ENCODE measurements around the gene COL20A1.
"Not testable (repeated sequence)": the region's sequence is repeated elsewhere in the genome, so short reads cannot be mapped to it uniquely, and the experiment has no call there.

The COL20A1 gene

DNA sequence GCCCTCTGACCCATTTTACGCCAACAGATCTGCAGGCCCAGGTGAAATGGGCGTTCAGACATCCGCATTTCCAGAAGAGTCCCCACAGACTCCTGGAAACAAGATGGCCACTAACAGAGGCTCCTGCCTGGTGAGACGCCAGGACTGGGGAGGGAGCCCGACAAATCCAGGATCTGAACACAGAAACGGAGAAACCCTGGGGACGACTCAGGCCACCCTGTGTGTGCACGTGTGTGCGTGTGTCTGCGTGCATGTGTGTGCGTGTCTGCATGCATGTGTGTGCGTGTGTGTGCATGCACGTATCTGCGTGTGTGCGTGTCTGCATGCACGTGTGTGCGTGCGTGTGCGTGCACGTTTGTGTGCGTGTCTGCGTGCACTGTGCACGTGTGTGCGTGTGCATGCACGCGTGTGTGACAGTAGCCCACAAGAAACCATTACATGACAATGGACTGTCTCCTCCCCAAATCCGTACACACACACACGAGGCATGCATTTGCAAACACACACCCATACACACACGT is 43.3 kb downstream of the COL20A1 start:
- DNase-seq, result no peak

DNA sequence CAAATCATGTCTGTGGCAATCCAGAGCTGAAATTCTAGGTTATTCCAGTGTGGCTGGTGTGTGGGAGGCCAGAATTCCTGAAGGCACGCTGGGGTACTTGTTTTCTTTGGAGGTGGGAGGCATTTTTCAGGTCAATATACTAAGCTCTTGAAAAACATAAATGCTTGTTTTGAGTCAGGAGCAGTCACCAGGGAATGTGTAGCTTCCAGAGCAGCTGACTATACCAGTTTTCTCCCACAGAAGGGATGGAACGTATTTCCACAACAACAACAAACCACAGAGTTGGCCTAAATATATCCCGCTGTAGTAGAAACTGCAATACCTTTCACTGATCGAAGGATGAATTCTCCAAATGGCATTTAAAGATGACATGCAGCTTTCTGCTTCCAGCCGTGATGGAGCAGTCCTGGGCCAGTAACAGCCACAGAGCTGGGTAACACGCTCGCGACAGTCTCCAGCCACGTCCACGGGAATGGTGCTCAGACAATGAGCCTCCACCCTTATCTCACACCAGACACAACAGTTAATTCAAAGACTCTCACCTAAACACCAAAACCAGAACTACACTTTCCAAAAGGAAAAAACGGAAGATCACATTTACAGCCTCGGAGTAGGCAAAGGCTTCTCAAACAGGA is 44.9 kb downstream of the COL20A1 start:
- DNase-seq, result no peak

DNA sequence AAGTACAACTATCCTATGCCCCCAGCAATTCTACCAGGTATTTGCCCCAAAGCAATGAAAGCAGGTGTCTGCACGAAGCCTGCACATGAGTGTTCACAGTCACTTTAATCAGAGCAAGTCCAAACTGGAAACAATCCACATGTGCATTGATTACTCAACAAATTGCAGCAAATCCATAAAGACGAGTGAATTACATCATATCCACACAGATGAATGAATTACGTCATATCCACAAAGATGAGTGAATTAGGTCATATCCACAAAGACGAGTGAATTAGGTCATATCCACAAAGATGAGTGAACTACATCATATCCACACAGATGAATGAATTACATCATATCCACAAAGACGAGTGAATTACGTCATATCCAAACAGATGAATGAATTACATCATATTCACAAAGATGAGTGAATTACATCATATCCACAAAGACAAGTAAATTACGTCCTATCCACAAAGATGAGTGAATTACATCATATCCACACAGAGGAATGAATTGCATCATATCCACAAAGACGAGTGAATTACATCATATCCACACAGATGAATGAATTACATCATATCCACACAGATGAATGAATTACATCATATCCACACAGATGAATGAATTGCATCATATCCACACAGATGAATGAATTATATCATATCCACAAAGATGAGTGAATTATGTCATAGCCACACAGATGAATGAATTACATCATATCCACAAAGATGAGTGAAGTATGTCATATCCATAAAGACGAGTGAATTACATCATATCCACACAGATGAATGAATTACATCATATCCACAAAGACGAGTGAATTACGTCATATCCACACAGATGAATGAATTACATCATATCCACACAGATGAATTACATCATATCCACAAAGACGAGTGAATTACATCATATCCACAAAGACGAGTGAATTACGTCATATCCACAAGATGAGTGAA is 46.4 kb downstream of the COL20A1 start:
- DNase-seq, result not testable (repeated sequence)

DNA sequence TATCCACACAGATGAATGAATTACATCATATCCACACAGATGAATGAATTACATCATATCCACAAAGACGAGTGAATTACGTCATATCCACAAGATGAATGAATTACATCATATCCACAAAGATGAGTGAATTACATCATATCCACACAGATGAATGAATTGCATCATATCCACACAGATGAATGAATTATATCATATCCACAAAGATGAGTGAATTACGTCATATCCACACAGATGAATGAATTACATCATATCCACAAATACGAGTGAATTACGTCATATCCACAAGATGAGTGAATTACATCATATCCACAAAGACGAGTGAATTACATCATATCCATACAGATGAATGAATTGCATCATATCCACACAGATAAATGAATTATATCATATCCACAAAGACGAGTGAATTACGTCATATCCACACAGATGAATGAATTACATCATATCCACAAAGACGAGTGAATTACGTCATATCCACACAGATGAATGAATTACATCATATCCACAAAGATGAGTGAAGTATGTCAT is 47.2 kb downstream of the COL20A1 start:
- DNase-seq, result not testable (repeated sequence)

DNA sequence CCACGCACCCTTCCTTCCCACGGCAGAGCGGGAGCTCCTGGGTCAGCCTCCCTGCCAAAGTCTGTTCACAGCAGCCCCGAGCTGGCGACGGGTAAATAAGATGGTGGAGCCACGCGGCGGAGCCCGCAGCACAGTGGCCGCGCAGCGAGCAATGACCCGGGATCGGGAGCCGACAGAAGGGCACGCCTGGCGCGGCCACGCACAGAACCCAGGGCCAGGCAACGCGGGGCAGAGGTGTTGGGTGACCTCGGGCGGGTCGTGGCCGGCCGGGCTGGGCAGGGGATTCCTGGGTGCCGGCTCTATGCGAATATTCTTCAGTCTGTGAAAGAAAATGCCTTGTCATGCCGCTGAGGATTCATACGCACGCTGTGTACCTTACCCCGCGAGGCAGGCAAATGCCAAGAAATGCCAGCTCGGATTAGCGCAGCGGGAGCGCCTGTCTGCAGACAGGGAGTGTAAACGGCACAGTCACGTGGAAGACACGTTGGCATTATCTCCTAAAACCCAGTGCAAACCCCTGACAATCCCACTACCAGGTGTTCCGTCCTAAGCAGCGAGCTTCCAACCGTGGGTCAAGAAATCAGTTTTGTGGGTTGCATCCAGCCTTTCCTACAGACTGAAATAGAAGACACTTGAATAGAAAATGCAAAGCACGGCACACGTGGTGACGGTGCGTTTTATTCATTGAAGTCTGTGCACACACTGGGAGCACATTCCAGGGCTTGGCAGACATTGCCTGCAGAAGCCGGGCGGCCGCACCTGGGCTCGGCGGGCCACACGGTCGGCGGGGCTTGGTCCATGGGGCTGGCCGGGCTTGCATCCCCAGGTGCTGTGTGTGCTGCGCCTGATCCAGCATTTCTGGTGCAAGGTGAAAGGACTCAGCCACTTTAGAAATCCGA is 49.8 kb downstream of the COL20A1 start:
- DNase-seq, result no peak

DNA sequence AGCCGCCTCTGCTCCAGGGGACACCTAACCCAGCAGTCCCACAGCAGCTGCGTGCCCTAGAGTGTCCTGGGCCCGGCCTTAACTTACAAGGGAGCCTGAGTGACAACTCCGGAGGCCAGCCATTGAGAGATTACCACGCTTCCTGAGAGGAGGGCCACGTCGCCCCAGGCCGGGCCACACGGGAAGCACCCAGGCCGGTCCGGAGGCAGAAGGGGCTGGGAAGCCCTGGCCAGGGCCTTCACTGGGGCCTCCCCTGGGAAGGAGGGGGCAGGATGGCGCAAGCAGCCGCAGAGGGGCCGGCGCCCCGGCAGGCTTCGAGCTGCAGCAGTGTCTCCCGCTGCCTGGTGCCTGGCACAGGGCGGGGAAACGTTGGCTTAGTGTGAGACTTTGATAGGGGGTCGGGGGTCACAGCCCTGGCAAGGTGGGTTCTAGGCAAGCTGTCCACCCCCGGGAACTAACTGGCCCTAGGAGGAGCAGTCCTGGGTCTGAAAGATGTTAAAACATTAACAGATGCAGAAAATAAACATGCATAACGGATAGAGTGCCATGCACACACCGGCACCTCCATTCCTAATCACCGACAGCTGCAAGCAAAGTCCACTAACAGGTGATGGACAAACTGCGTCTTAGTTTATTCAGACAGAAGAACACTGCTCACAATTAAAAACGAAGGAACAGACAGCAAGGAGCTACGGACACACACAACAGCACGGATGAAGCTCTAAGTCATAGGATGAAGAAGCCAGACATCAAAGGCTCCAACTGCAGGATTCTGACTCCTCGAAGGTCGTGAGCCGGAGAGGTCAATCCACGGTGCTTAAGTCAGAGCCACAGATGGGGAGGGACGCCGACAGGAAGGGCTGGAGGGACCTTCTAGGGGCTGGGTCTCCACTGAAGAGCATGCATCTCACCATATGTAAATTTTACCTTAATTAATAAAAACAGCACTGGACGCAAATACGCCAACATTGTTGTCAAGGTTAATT is 50.8 kb downstream of the COL20A1 start:
- no peak for DNase-seq

DNA sequence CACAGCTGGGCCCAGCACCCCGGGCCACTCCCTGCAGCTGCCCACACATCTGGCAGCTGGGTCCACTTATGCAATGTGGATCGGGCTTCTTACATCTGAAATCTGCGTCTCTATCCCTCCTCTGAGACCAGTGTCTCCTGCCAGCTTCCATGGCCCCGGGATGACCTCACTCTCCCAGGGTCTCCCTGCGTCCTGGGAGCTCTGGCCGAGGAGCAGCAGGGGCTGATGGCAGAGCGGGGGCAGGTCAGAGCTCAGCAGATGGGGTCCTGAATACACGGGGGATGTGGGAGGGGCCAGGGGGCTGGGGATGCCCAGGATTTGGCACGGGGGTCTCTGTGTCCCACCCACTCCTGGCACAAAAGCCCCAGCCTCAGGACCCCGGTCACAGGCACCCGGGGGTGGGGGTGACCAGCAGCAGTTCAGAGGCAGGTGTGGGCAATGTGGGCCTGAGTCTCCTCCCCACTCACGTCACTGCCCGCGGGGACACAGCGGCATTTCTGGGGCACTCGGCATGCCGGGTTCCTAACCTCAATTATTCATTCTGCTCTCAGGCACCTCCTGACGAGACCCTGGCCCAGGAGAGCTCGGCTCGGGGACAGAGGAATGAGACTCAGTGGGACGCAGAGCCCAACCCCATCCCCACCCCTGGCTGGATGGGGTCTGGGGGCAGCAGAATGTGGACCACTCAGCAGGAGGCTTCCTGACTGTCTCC is 51.8 kb downstream of the COL20A1 start:
- no peak for DNase-seq

DNA sequence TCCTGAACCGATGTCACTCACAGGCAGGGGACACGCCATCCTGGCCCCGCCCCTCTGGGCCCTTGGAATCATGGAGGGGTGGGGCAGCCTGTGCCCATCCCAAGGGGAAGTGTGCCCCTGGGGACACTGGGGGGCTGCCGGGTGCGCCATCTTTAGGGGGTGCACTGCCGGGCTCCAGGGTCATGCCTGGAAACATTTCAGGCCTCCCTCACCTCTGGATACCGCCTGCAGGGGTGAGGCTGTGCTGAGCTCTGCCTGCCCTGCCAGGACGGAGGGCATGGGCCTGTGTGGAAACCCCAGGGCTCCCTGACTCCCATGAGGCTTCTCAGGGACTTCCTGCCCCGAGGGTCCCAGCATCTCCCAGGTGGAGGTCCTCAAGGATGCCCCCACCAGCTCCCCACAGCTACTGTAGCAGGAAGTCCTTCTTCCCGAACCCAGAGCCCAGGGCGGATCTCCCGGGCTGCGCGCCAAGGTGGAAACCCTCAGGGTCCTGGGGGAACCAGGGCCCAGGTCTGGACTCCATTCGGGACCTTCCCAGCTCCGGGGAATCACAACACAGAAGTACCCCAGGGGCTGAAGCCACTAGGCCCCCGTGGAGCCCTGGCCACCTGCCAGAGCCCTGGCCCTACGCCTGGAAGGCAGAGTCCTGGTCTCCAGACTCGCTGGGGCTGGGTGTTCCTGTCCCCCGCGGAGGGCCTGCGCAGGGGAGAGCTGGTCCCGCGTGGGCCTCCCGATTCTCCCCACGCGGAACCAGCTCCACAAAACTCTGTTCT is 52.5 kb downstream of the COL20A1 start:
- no peak for DNase-seq

DNA sequence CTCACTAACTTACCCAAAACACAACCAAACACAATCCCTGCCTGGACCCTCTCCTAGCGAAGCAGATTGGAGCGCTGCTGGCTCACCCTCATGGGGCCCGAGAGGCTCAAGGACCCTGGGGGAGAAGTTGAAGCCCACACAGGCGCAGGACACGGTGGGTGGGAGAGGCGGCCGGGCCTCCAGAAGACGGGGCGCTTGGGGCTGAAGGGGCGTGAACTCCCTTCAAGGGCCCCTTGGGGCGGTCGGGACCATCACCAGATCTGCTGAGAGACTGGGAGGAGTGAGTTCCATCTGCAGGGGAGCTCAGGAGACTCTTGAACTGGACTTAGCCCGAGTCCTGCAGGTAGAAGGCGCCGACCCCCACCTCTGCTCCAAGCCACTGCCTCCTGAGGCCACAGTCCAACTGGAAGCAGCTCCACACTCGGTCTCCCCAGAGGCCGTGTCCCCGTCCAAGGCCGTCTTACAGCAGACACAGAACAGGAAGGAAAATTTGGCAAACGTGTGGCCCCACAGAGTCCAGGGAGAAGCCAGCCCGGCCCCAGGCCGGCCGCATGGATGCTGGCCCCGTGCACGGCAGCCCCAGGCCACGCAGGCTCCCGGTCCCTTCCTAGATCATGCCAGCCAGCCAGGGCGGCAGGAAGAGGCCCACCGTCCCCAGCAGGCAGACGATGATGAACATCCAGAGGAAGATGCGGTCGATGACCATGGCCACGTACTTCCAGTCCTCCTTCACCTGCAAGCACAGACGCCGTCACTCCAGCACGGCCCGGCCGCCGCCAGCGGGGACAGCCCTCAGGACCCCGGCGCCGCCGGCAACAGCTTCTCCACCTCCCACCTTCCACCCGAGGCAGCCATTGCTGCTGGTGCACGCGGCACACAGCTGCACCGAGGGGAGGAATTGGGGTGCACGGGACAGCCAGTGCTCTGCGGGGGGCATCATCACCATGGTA is 53.4 kb downstream of the COL20A1 start:
- DNase-seq, result no peak

DNA sequence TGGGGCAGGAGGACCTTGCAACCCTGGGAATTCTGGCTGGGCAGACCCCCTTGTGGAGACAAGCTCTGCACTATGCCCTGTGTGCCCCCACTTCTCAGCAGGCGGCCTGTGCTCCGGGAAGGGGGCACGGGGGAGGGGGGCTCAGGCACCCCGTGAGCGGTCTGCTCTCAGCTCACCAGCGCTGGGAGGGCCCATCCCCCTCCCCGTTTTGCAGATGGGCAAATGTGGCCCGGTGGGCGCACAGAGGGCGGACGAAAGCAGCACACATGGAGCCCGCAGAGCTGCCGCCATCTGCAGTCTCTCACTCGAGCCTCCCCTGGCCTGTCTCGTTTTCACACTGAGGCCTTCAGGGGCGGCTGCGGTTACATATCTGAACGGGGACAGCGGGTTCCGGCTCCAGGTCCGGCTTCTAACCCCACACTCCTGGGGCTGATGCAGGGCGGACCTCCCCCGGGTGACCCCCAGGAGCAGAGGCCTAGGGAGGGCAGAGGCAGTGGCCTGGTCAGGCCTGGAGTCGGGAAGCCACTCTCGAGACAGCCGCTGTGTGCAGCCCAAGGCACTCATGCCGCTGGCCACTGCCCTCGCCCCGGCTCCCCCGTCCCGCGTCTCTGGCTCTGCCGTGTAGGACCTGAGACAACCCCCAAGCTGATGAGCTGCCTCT is 54.2 kb downstream of the COL20A1 start:
- no peak for DNase-seq

DNA sequence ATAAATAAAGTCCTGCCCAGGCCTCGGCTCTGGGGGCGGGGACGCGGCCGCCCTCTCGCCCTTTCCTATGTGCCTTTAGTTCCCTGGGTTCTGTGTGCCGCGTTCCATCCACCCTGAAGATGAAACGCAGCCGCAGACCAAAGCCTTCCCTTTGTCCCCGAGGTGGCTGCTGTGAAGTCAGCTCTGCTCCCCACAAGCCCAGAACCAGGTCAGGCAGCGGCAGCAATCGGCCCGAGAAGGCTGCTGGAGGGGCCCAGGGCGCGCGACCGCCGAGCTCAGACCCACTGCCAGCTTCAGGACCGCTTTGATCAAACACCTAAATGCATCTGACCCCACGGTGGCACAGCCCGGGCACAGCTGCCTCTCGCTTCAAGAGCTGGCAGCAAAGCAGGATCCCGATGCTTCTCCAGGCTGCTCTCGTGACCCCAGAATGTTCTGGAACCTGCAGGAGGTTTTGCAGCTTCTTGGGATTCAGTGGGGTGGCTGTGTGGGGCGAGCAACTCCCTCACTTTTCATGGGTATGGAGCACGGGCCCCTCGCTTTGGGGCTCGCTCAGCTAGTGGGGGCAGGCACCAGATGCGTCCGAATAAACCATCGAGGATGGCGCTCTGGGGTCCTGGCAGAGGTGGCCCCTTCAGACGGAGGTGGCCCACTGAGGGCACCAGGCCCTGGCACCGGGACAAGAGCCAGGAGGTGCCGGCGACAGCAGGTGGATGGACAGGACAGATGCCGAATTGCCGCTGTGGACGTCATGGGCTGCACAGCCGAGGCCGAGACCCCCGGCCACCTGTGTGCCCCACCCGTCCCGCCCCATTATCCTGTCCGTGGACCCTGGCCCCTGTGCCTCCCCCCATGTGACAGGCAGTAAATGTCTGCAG is 55.2 kb downstream of the COL20A1 start:
- DNase-seq, result no peak

DNA sequence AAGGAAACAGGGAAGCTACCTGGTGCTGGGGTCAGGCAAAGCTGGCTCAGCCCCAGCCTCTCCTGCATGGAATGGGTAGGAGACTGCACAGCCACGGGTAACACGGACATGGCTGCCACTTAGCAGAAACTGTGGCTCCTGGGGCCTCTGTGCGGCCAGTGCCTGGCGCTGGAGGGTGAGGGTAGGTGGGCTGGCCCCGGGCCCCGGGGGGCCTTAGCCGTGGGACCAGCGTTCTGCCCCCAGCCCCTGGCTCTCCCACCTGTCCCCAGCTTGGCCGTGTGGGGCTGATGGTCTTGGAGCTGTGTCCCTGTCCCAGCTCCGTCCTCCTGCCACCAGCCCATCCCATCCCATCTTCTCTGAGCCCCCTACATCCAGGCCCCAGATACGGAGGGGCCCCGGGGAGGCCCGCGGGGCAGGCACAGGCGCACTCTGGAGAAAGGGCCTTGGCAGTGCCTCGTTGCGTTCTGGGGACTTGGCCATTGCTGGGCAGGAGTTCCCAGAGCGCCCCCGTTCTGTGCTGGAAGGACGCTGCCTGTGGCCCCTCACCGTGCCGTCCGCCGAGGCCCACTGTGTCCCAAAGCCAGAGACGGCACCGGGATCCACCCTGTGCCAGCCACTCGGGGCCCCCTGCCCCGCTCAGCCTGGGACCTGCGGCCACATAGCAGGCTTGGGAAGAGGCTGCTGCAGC is 56.0 kb downstream of the COL20A1 start:
- DNase-seq, result no peak

DNA sequence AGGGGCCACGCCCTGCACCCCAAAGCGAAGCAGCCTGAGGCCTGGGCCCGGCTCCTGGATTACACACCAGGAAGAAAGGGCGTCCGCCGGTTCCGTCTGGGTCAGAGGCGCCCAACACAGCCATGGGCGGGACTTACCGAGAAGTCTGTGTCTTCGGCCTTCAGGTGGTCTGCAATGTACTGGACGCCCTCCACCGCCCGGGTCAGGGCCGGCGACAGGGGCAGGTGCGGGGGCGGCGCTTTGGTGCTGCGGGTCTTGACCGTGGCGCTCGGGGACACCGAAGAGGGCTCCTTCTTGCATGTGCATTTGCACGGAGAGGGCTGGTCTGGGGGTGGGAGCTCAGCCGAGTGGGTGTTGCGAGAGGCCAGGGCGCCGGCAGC is 56.5 kb downstream of the COL20A1 start:
- DNase-seq, result no peak

DNA sequence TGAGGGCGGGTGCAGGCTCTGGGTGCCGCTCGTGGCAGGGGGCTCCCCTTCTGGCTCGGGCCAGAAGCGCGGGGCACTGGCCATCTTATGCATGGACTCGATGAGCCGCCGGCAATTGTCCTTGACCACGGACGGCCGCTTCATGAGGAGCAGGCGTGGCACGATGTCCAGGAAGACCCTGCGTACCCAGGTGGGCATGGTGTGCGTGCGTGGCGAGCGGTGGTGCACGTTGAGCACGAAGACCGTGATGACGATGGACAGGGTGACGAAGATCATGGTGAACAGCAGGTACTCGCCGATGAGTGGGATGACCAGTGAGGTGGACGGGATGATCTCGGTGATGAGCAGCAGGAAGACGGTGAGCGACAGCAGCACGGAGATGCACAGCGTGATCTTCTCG is 57.2 kb downstream of the COL20A1 start:
- no peak for DNase-seq

DNA sequence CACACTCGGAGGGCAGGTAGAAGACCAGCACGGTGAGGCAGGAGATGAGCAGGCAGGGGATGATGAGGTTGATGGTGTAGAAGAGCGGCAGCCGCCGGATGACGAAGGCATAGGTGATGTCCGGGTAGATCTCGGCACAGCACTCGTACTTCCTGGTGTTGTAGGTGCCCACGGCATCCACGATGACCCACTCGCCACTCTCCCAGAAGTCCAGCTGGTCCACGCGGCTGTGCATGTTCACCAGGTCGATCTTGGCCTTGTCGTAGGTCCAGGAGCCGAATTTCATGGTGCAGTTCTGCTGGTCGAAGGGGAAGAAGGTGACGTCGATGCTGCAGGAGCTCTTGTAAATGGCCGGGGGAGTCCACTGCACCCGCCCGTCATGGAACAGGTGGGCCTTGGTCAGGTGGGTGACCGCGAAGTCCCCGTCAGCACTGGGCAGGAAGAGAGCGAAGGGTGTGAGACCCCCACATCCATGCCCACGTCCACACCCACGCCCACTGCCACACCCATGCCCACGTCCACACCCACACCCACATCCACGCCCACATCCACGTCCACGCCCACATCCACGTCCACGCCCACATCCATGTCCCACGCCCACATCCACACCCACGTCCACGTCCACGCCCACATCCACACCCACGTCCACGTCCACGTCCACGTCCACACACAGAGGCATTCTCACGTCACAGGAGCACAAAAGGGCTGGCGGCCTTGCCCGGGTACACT is 57.8 kb downstream of the COL20A1 start:
- no peak for DNase-seq

DNA sequence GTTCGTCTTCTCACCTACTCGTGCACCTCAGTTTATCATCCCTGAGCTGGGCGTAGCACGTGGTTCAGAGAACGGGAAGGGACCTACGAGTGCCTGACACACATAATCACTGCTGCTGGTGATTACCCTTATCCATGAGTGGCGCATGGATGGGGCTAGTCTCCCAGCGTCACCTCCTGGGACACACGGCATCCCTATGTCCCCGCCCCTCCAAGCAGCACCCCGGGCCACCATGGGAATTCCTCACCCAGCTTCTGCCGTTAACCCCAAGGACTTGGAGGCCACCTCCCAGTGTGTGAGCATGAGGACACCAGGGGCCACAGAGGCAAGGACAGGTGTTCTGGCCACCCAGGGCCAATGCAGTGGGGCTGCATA is 58.3 kb downstream of the COL20A1 start:
- no peak for DNase-seq
